Progenitor cell of endocrine pancreas (in vitro differentiated cells): ENCODE measurements around the gene DTNBP1. TPM values are rescaled to one million over a fixed set of nuclear protein-coding genes. Genes with fewer than 3 reads are reported as not detected.

Source experiments
- DNase-seq: peaks from one replicate; pipeline ENCODE4 v3.0.0; 2021; ENCODE audit warnings: low spot score; ENCODE audit not compliant: unreplicated experiment
- H3K27ac Mint-ChIP-seq: 2 replicates; pipeline ENCODE4 v1.8.0; 2021; ENCODE audit warnings: mild to moderate bottlenecking, moderate library complexity, mixed read lengths
- H3K27me3 Mint-ChIP-seq: 2 replicates; pipeline ENCODE4 v1.8.0; 2021; ENCODE audit warnings: mixed read lengths
- H3K36me3 Mint-ChIP-seq: 2 replicates; pipeline ENCODE4 v1.8.0; 2022; ENCODE audit warnings: mixed read lengths; ENCODE audit not compliant: insufficient read depth
- H3K4me1 Mint-ChIP-seq: 2 replicates; pipeline ENCODE4 v1.8.0; 2021; ENCODE audit warnings: low read depth, mixed read lengths
- H3K4me3 Mint-ChIP-seq: 2 replicates; pipeline ENCODE4 v1.8.0; 2021; ENCODE audit warnings: low read depth, mild to moderate bottlenecking, moderate library complexity, mixed read lengths
- H3K9me3 Mint-ChIP-seq: 2 replicates; pipeline ENCODE4 v1.8.0; 2021; ENCODE audit warnings: low read depth, mixed read lengths
- total RNA-seq: library from RNA; stranded (reverse); gene quantifications from 2 replicates; pipeline ENCODE4 v1.2.1, GENCODE V29; 2021
- TF ChIP-seq, protein P1 (sequence below): fragments of 200-600 bp; sonication (generic); IDR thresholded peaks from one replicate; pipeline ENCODE4 v1.5.0; 2021; ENCODE audit warnings: antibody characterized with exemption, mild to moderate bottlenecking; ENCODE audit not compliant: unreplicated experiment

Gene DTNBP1
- total RNA-seq, 1 donor from 2014 or later: 17.7 TPM

- peaks cover 9% of the 10 kb centered on the region for H3K4me1 Mint-ChIP-seq
- peak overlapping the region; percentile 17 for H3K27ac Mint-ChIP-seq
Observed at GRCh38 chr6:15490242-15491100, 172.4 kb downstream of the DTNBP1 start.

GRCh38 chr6:15489261-15489962 lies 173.4 kb downstream of the DTNBP1 start:
- no peak overlapping the region for H3K27ac Mint-ChIP-seq
- no peaks in the 10 kb centered on the region for H3K27me3 Mint-ChIP-seq
- TF ChIP-seq, protein P1, sequence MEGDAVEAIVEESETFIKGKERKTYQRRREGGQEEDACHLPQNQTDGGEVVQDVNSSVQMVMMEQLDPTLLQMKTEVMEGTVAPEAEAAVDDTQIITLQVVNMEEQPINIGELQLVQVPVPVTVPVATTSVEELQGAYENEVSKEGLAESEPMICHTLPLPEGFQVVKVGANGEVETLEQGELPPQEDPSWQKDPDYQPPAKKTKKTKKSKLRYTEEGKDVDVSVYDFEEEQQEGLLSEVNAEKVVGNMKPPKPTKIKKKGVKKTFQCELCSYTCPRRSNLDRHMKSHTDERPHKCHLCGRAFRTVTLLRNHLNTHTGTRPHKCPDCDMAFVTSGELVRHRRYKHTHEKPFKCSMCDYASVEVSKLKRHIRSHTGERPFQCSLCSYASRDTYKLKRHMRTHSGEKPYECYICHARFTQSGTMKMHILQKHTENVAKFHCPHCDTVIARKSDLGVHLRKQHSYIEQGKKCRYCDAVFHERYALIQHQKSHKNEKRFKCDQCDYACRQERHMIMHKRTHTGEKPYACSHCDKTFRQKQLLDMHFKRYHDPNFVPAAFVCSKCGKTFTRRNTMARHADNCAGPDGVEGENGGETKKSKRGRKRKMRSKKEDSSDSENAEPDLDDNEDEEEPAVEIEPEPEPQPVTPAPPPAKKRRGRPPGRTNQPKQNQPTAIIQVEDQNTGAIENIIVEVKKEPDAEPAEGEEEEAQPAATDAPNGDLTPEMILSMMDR: no peak
- no peak overlapping the region for H3K4me3 Mint-ChIP-seq
- H3K36me3 Mint-ChIP-seq: peaks cover 18% of the 10 kb centered on the region
- H3K9me3 Mint-ChIP-seq: no peaks in the 10 kb centered on the region
- no peak for DNase-seq
- H3K4me1 Mint-ChIP-seq: peaks cover 14% of the 10 kb centered on the region

More at GRCh38 chr6:15490242-15491100, 172.4 kb downstream of the DTNBP1 start:
- H3K9me3 Mint-ChIP-seq: no peaks in the 10 kb centered on the region
- H3K4me3 Mint-ChIP-seq: no peak overlapping the region
- H3K27me3 Mint-ChIP-seq: no peaks in the 10 kb centered on the region
- H3K36me3 Mint-ChIP-seq: peaks cover 20% of the 10 kb centered on the region
- TF ChIP-seq, protein P1: no peak
- DNase-seq: no peak

GRCh38 chr6:15487262-15487661 lies 175.6 kb downstream of the DTNBP1 start:
- Mint-ChIP-seq H3K27ac (peak overlapping the region; percentile 57), H3K9me3 (no peaks in the 10 kb centered on the region), H3K36me3 (peaks cover 18% of the 10 kb centered on the region), H3K4me3 (no peak overlapping the region), H3K4me1 (peaks cover 24% of the 10 kb centered on the region), H3K27me3 (no peaks in the 10 kb centered on the region)
- no peak for DNase-seq
- TF ChIP-seq, protein P1: no peak

- no peak for DNase-seq
- Mint-ChIP-seq H3K4me1 (peaks cover 31% of the 10 kb centered on the region), H3K36me3 (peaks cover 18% of the 10 kb centered on the region), H3K9me3 (no peaks in the 10 kb centered on the region), H3K27me3 (no peaks in the 10 kb centered on the region), H3K4me3 (no peak overlapping the region), H3K27ac (no peak overlapping the region)
- TF ChIP-seq, protein P1: no peak
Observed at GRCh38 chr6:15485936-15486335, 176.9 kb downstream of the DTNBP1 start.

GRCh38 chr6:15484821-15485220 lies 178.0 kb downstream of the DTNBP1 start:
- Mint-ChIP-seq H3K36me3 (peaks cover 15% of the 10 kb centered on the region), H3K9me3 (no peaks in the 10 kb centered on the region), H3K4me1 (peaks cover 38% of the 10 kb centered on the region), H3K27ac (no peak overlapping the region), H3K4me3 (no peak overlapping the region), H3K27me3 (no peaks in the 10 kb centered on the region)
- TF ChIP-seq, protein P1: no peak
- no peak for DNase-seq
